ENCODE measurements around the gene DTWD2.

DNA sequence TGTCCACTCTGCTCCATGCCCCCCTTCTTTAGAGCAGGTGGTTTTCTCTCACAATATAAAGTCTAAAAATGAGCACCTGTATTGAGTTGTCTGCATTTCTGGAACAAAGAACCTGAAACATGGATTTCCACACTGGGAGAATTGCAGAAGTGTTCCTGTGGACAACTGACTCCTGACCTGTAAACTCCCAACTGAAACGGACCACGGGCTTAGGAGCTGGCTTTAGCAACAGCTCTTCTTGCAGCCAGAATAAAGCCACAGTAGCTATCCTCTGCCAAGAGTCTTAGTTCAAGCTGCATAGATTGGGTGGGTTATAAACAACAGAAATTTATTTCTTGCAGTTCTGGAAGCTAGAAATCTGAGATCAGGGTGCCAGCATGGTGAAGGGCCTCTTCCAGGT lies 194.7 kb downstream of the DTWD2 start:
- TF ChIP-seq, protein P1, sequence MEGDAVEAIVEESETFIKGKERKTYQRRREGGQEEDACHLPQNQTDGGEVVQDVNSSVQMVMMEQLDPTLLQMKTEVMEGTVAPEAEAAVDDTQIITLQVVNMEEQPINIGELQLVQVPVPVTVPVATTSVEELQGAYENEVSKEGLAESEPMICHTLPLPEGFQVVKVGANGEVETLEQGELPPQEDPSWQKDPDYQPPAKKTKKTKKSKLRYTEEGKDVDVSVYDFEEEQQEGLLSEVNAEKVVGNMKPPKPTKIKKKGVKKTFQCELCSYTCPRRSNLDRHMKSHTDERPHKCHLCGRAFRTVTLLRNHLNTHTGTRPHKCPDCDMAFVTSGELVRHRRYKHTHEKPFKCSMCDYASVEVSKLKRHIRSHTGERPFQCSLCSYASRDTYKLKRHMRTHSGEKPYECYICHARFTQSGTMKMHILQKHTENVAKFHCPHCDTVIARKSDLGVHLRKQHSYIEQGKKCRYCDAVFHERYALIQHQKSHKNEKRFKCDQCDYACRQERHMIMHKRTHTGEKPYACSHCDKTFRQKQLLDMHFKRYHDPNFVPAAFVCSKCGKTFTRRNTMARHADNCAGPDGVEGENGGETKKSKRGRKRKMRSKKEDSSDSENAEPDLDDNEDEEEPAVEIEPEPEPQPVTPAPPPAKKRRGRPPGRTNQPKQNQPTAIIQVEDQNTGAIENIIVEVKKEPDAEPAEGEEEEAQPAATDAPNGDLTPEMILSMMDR (IDR thresholded peaks at IDR 0.05) = no peak
- no peak for TF ChIP-seq POLR2A (IDR thresholded peaks at IDR 0.05)

Data from adrenal gland (tissue), 5 donors.